Stimulated activated CD4-positive, alpha-beta T cell treated with anti-CD3 and anti-CD28 coated beads, TNF-alpha, amount 100 ng/mL, for 48 hours (primary cell): Measurements from ENCODE around the gene CHDH.

Experiments
- DNase-seq, 3 donors: peaks; one replicate each; pipeline ENCODE4 v3.0.0-alpha.2; 2020; ENCODE audit warnings: low read depth in 3 of 3

Gene CHDH

GRCh38 chr3:53823956-53824657, 22.1 kb downstream of the CHDH start:
- no peak for DNase-seq

- no peak for DNase-seq
Observed at GRCh38 chr3:53823026-53823955, 22.9 kb downstream of the CHDH start.

- DNase-seq, result no peak
Observed at GRCh38 chr3:53822331-53822741, 23.9 kb downstream of the CHDH start.

GRCh38 chr3:53821631-53822121, 24.5 kb downstream of the CHDH start:
- no peak for DNase-seq

- no peak for DNase-seq
Observed at GRCh38 chr3:53820756-53821580, 25.3 kb downstream of the CHDH start.

- no peak for DNase-seq
Observed at GRCh38 chr3:53820084-53820483, 26.1 kb downstream of the CHDH start.

- DNase-seq, result no peak
Observed at GRCh38 chr3:53819163-53819868, 26.9 kb downstream of the CHDH start.

- no peak for DNase-seq
Observed at GRCh38 chr3:53818221-53819162, 27.7 kb downstream of the CHDH start.

GRCh38 chr3:53817809-53818208, 28.4 kb downstream of the CHDH start:
- no peak for DNase-seq

- DNase-seq, result no peak
Observed at GRCh38 chr3:53817211-53817610, 29.0 kb downstream of the CHDH start.

- no peak for DNase-seq
Observed at GRCh38 chr3:53816425-53816824, 29.8 kb downstream of the CHDH start.

- no peak for DNase-seq
Observed at GRCh38 chr3:53815651-53816050, 30.6 kb downstream of the CHDH start.

- no peak for DNase-seq
Observed at GRCh38 chr3:53815067-53815466, 31.2 kb downstream of the CHDH start.

- DNase-seq, result no peak
Observed at GRCh38 chr3:53813876-53814275, 32.3 kb downstream of the CHDH start.

GRCh38 chr3:53813229-53813628, 33.0 kb downstream of the CHDH start:
- DNase-seq, result no peak

GRCh38 chr3:53812434-53812833, 33.8 kb downstream of the CHDH start:
- DNase-seq, result no peak

- DNase-seq, result no peak
Observed at GRCh38 chr3:53811143-53811927, 34.9 kb downstream of the CHDH start.

GRCh38 chr3:53809764-53810400, 36.3 kb downstream of the CHDH start:
- DNase-seq, result no peak

- no peak for DNase-seq
Observed at GRCh38 chr3:53809267-53809666, 37.0 kb downstream of the CHDH start.
